GM21526 (cell line): ENCODE data around the gene ARHGAP26.
A peak's percentile ranks its signal among the peaks of the same experiment; 100 is the strongest.
"Not testable (repeated sequence)": the region's sequence is repeated elsewhere in the genome, so short reads cannot be mapped to it uniquely, and the experiment has no call there.

Experiments used
- ATAC-seq: cut with Tn5 transposase; IDR thresholded peaks from one replicate; pipeline ENCODE4 v1.9.1; 2021; ENCODE audit warnings: moderate library complexity; ENCODE audit not compliant: unreplicated experiment, low FRiP score

The ARHGAP26 gene

GRCh38 chr5:142920849-142921612 lies 150.9 kb downstream of the ARHGAP26 start:
- no peak for ATAC-seq

GRCh38 chr5:142922223-142922952 lies 152.2 kb downstream of the ARHGAP26 start:
- ATAC-seq: peak; percentile 71

GRCh38 chr5:142924135-142924883 lies 154.1 kb downstream of the ARHGAP26 start:
- no peak for ATAC-seq

GRCh38 chr5:142925795-142926194 lies 155.6 kb downstream of the ARHGAP26 start:
- ATAC-seq: no peak

- no peak for ATAC-seq
These were observed 156.4 kb downstream of the ARHGAP26 start for GRCh38 chr5:142926549-142926948.

GRCh38 chr5:142928999-142929398 lies 158.8 kb downstream of the ARHGAP26 start:
- not testable (repeated sequence) for ATAC-seq

- no peak for ATAC-seq
These were observed 159.4 kb downstream of the ARHGAP26 start for GRCh38 chr5:142929587-142929986.

GRCh38 chr5:142930395-142931110 lies 160.4 kb downstream of the ARHGAP26 start:
- no peak for ATAC-seq

GRCh38 chr5:142931896-142932686 lies 161.9 kb downstream of the ARHGAP26 start:
- no peak for ATAC-seq

- ATAC-seq: no peak
These were observed 164.0 kb downstream of the ARHGAP26 start for GRCh38 chr5:142934051-142934762.

GRCh38 chr5:142935014-142935413 lies 164.8 kb downstream of the ARHGAP26 start:
- no peak for ATAC-seq

- no peak for ATAC-seq
These were observed 167.2 kb downstream of the ARHGAP26 start for GRCh38 chr5:142937374-142937773.

GRCh38 chr5:142938266-142938880 lies 168.2 kb downstream of the ARHGAP26 start:
- ATAC-seq: no peak

GRCh38 chr5:142939006-142939405 lies 168.8 kb downstream of the ARHGAP26 start:
- ATAC-seq: no peak

GRCh38 chr5:142939884-142940283 lies 169.7 kb downstream of the ARHGAP26 start:
- no peak for ATAC-seq

GRCh38 chr5:142941245-142941644 lies 171.1 kb downstream of the ARHGAP26 start:
- no peak for ATAC-seq

GRCh38 chr5:142942901-142943300 lies 172.7 kb downstream of the ARHGAP26 start:
- ATAC-seq: no peak

GRCh38 chr5:142944140-142944539 lies 174.0 kb downstream of the ARHGAP26 start:
- ATAC-seq: no peak

GRCh38 chr5:142945321-142945720 lies 175.1 kb downstream of the ARHGAP26 start:
- no peak for ATAC-seq
